Measurements from ENCODE around the gene FANCC.

The FANCC gene

GRCh38 chr9:95176755-95177319, 140.7 kb downstream of the FANCC start:
- no peaks in the 10 kb centered on the region for H3K4me1 ChIP-seq
- H3K36me3 ChIP-seq (replicated peaks), result no peaks in the 10 kb centered on the region
- in situ Hi-C loops (cut with MboI; ENCODE audit: low sequenced_read_pairs), result no loop called here
- no peaks in the 10 kb centered on the region for H3K27me3 ChIP-seq (ENCODE audit: low read depth)
- no peak for DNase-seq (ENCODE audit: low spot score in 2 of 2)
- H3K9me3 ChIP-seq, result no peaks in the 10 kb centered on the region
- no peak overlapping the region for H3K4me3 ChIP-seq

GRCh38 chr9:95175523-95175922, 142.0 kb downstream of the FANCC start:
- no peaks in the 10 kb centered on the region for H3K27me3 ChIP-seq (ENCODE audit: low read depth)
- peaks cover 7% of the 10 kb centered on the region for H3K4me1 ChIP-seq
- no peaks in the 10 kb centered on the region for H3K9me3 ChIP-seq
- no peaks in the 10 kb centered on the region for H3K36me3 ChIP-seq (replicated peaks)
- no peak overlapping the region for H3K4me3 ChIP-seq
- DNase-seq (ENCODE audit: low spot score in 2 of 2), result no peak
- in situ Hi-C loops (cut with MboI; ENCODE audit: low sequenced_read_pairs), result no loop called here

- in situ Hi-C loops (cut with MboI; ENCODE audit: low sequenced_read_pairs), result no loop called here
- peaks cover 7% of the 10 kb centered on the region for H3K4me1 ChIP-seq
These were observed 143.5 kb downstream of the FANCC start for GRCh38 chr9:95174038-95174437.

GRCh38 chr9:95171596-95171995, 145.9 kb downstream of the FANCC start:
- Histone ChIP-seq H3K27me3 (ENCODE audit: low read depth) (no peaks in the 10 kb centered on the region), H3K36me3 (replicated peaks) (no peaks in the 10 kb centered on the region), H3K4me1 (peaks cover 11% of the 10 kb centered on the region), H3K9me3 (no peaks in the 10 kb centered on the region), H3K4me3 (no peak overlapping the region)
- in situ Hi-C loops (cut with MboI; ENCODE audit: low sequenced_read_pairs), result no loop called here
- DNase-seq (ENCODE audit: low spot score in 2 of 2), result no peak

More at GRCh38 chr9:95174038-95174437, 143.5 kb downstream of the FANCC start:
- Histone ChIP-seq H3K36me3 (replicated peaks) (no peaks in the 10 kb centered on the region), H3K27me3 (ENCODE audit: low read depth) (no peaks in the 10 kb centered on the region), H3K9me3 (no peaks in the 10 kb centered on the region), H3K4me3 (no peak overlapping the region)
- no peak for DNase-seq (ENCODE audit: low spot score in 2 of 2)

GRCh38 chr9:95171001-95171400, 146.5 kb downstream of the FANCC start:
- Histone ChIP-seq H3K36me3 (replicated peaks) (no peaks in the 10 kb centered on the region), H3K4me1 (peaks cover 11% of the 10 kb centered on the region), H3K4me3 (no peak overlapping the region), H3K27me3 (ENCODE audit: low read depth) (no peaks in the 10 kb centered on the region), H3K9me3 (no peaks in the 10 kb centered on the region)
- no peak for DNase-seq (ENCODE audit: low spot score in 2 of 2)
- in situ Hi-C loops (cut with MboI; ENCODE audit: low sequenced_read_pairs), result no loop called here

GRCh38 chr9:95167998-95168397, 149.5 kb downstream of the FANCC start:
- DNase-seq (ENCODE audit: low spot score in 2 of 2), result peak; percentile 70 to 90
- H3K27me3 ChIP-seq (ENCODE audit: low read depth), result no peaks in the 10 kb centered on the region

GRCh38 chr9:95165004-95165403, 152.5 kb downstream of the FANCC start:
- Histone ChIP-seq H3K4me3 (no peak overlapping the region), H3K9me3 (no peaks in the 10 kb centered on the region), H3K4me1 (peaks cover 4% of the 10 kb centered on the region; the same call in 1 of the 2 replicates), H3K27me3 (ENCODE audit: low read depth) (no peaks in the 10 kb centered on the region), H3K36me3 (replicated peaks) (no peaks in the 10 kb centered on the region)
- in situ Hi-C loops (cut with MboI; ENCODE audit: low sequenced_read_pairs), result no loop called here
- no peak for DNase-seq (ENCODE audit: low spot score in 2 of 2)

More at GRCh38 chr9:95167998-95168397, 149.5 kb downstream of the FANCC start:
- Histone ChIP-seq H3K4me1 (peaks cover 11% of the 10 kb centered on the region), H3K4me3 (no peak overlapping the region), H3K9me3 (no peaks in the 10 kb centered on the region), H3K36me3 (replicated peaks) (no peaks in the 10 kb centered on the region)
- in situ Hi-C loops (cut with MboI; ENCODE audit: low sequenced_read_pairs), result no loop called here

GRCh38 chr9:95157481-95158151, 159.9 kb downstream of the FANCC start:
- H3K4me3 ChIP-seq, result no peak overlapping the region
- H3K27me3 ChIP-seq (ENCODE audit: low read depth), result no peaks in the 10 kb centered on the region
- no peak for DNase-seq (ENCODE audit: low spot score in 2 of 2)
- no peaks in the 10 kb centered on the region for H3K4me1 ChIP-seq
- H3K36me3 ChIP-seq (replicated peaks), result no peaks in the 10 kb centered on the region
- in situ Hi-C loops (cut with MboI; ENCODE audit: low sequenced_read_pairs), result no loop called here
- no peaks in the 10 kb centered on the region for H3K9me3 ChIP-seq

- in situ Hi-C loops (cut with MboI; ENCODE audit: low sequenced_read_pairs), result no loop called here
- Histone ChIP-seq H3K4me3 (no peak overlapping the region), H3K4me1 (no peaks in the 10 kb centered on the region), H3K9me3 (no peaks in the 10 kb centered on the region), H3K27me3 (ENCODE audit: low read depth) (no peaks in the 10 kb centered on the region), H3K36me3 (replicated peaks) (no peaks in the 10 kb centered on the region)
- no peak for DNase-seq (ENCODE audit: low spot score in 2 of 2)
These were observed 161.4 kb downstream of the FANCC start for GRCh38 chr9:95156074-95156473.

- Histone ChIP-seq H3K27me3 (ENCODE audit: low read depth) (no peaks in the 10 kb centered on the region), H3K9me3 (no peaks in the 10 kb centered on the region), H3K36me3 (replicated peaks) (no peaks in the 10 kb centered on the region), H3K4me1 (no peaks in the 10 kb centered on the region), H3K4me3 (no peak overlapping the region)
- no peak for DNase-seq (ENCODE audit: low spot score in 2 of 2)
- in situ Hi-C loops (cut with MboI; ENCODE audit: low sequenced_read_pairs), result no loop called here
These were observed 162.3 kb downstream of the FANCC start for GRCh38 chr9:95155220-95155619.

GRCh38 chr9:95150903-95151302, 166.6 kb downstream of the FANCC start:
- Histone ChIP-seq H3K27me3 (ENCODE audit: low read depth) (no peaks in the 10 kb centered on the region), H3K36me3 (replicated peaks) (no peaks in the 10 kb centered on the region), H3K9me3 (no peaks in the 10 kb centered on the region), H3K4me1 (peaks cover 17% of the 10 kb centered on the region), H3K4me3 (no peak overlapping the region)
- no peak for DNase-seq (ENCODE audit: low spot score in 2 of 2)
- in situ Hi-C loops (cut with MboI; ENCODE audit: low sequenced_read_pairs), result no loop called here

GRCh38 chr9:95148208-95148520, 169.3 kb downstream of the FANCC start:
- Histone ChIP-seq H3K9me3 (no peaks in the 10 kb centered on the region), H3K4me1 (peaks cover 17% of the 10 kb centered on the region), H3K36me3 (replicated peaks) (no peaks in the 10 kb centered on the region), H3K4me3 (no peak overlapping the region), H3K27me3 (ENCODE audit: low read depth) (no peaks in the 10 kb centered on the region)
- DNase-seq (ENCODE audit: low spot score in 2 of 2), result peak; percentile 66 to 89
- in situ Hi-C loops (cut with MboI; ENCODE audit: low sequenced_read_pairs), result no loop called here

- H3K4me3 ChIP-seq, result no peak overlapping the region
- no peaks in the 10 kb centered on the region for H3K27me3 ChIP-seq (ENCODE audit: low read depth)
- peaks cover 17% of the 10 kb centered on the region for H3K4me1 ChIP-seq
- DNase-seq (ENCODE audit: low spot score in 2 of 2), result peak; percentile 41 to 53
- H3K36me3 ChIP-seq (replicated peaks), result no peaks in the 10 kb centered on the region
- in situ Hi-C loops (cut with MboI; ENCODE audit: low sequenced_read_pairs), result no loop called here
- no peaks in the 10 kb centered on the region for H3K9me3 ChIP-seq
These were observed 169.9 kb downstream of the FANCC start for GRCh38 chr9:95147452-95148207.

Data from HAP-1 (cell line).